Neural progenitor cell (in vitro differentiated cells): ENCODE measurements around the gene TRIO. TPM values are rescaled to one million over a fixed set of nuclear protein-coding genes. Genes with fewer than 3 reads are reported as not detected.
A peak's percentile ranks its signal among the peaks of the same experiment; 100 is the strongest.

Source experiments
- DNase-seq: peaks from one replicate; pipeline ENCODE4 v3.0.0-alpha.2; 2016; ENCODE audit warnings: low spot score
- H2AFZ ChIP-seq: fragments of 200-600 bp; sonication (generic); replicated peaks from 2 replicates; pipeline ENCODE4 v1.6.1; 2016; ENCODE audit warnings: antibody characterized with exemption
- H3F3A ChIP-seq: fragments of 200-600 bp; sonication (generic); 2 replicates; pipeline ENCODE4 v1.6.1; 2016; ENCODE audit warnings: antibody characterized with exemption, low read depth
- H3K27ac ChIP-seq: fragments of 200-600 bp; sonication (generic); 2 replicates; pipeline ENCODE4 v1.5.1; 2016; ENCODE audit warnings: mild to moderate bottlenecking
- H3K27me3 ChIP-seq: fragments of 200-600 bp; sonication (generic); 2 replicates; pipeline ENCODE4 v1.6.1; 2016; ENCODE audit warnings: mild to moderate bottlenecking, moderate library complexity
- H3K36me3 ChIP-seq: fragments of 200-600 bp; sonication (generic); 2 replicates; pipeline ENCODE4 v1.5.1; 2016
- H3K4me1 ChIP-seq: fragments of 200-600 bp; sonication (generic); 2 replicates; pipeline ENCODE4 v1.6.1; 2016; ENCODE audit warnings: mixed run types
- H3K4me2 ChIP-seq: fragments of 200-600 bp; sonication (generic); 2 replicates; pipeline ENCODE4 v1.6.1; 2016
- H3K4me3 ChIP-seq: fragments of 200-600 bp; sonication (generic); 2 replicates; pipeline ENCODE4 v1.5.1; 2016
- H3K79me2 ChIP-seq: fragments of 200-600 bp; sonication (generic); 2 replicates; pipeline ENCODE4 v1.6.1; 2016; ENCODE audit warnings: low read depth
- H3K9ac ChIP-seq: fragments of 200-600 bp; sonication (generic); 2 replicates; pipeline ENCODE4 v1.6.1; 2016
- H3K9me3 ChIP-seq: fragments of 200-600 bp; sonication (generic); 2 replicates; pipeline ENCODE4 v1.5.1; 2016; ENCODE audit warnings: low read depth
- H4K20me1 ChIP-seq: fragments of 200-600 bp; sonication (generic); 2 replicates; pipeline ENCODE4 v1.6.1; 2016; ENCODE audit warnings: low read depth
- H3K27ac Mint-ChIP-seq: 3 replicates; pipeline ENCODE4 v1.8.0; 2021; ENCODE audit warnings: mixed read lengths
- H3K27me3 Mint-ChIP-seq: 2 replicates; pipeline ENCODE4 v1.8.0; 2022; ENCODE audit warnings: low read depth, mild to moderate bottlenecking, inconsistent platforms, moderate library complexity, mixed read lengths; ENCODE audit not compliant: insufficient read depth
- H3K36me3 Mint-ChIP-seq: 3 replicates; pipeline ENCODE4 v1.8.0; 2021; ENCODE audit warnings: mixed read lengths
- H3K4me1 Mint-ChIP-seq: 3 replicates; pipeline ENCODE4 v1.8.0; 2021; ENCODE audit warnings: mixed read lengths
- H3K4me3 Mint-ChIP-seq: 3 replicates; pipeline ENCODE4 v1.8.0; 2021; ENCODE audit warnings: mild to moderate bottlenecking, moderate library complexity, mixed read lengths
- H3K9me3 Mint-ChIP-seq: 3 replicates; pipeline ENCODE4 v1.8.0; 2020; ENCODE audit warnings: mixed read lengths
- CTCF ChIP-seq: fragments of 200-600 bp; sonication (generic); IDR thresholded peaks from 2 replicates; pipeline ENCODE4 v1.5.1; 2017; ENCODE audit warnings: antibody characterized with exemption, mild to moderate bottlenecking
- EZH2 ChIP-seq: fragments of 200-600 bp; sonication (generic); IDR thresholded peaks from 2 replicates; pipeline ENCODE4 v1.6.1; 2017; ENCODE audit warnings: antibody characterized with exemption, mild to moderate bottlenecking, moderate library complexity
- EZH2phosphoT487 ChIP-seq: fragments of 200-600 bp; sonication (generic); IDR thresholded peaks from 2 replicates; pipeline ENCODE4 v1.6.1; 2017; ENCODE audit warnings: antibody characterized with exemption
- total RNA-seq: library from RNA; depleted of rRNA; stranded (reverse); fragments of >200 nt; gene quantifications from 2 replicates; pipeline ENCODE4 v1.2.3, GENCODE V29; 2015; ENCODE audit warnings: low replicate concordance

Gene TRIO
- total RNA-seq, 1 donor from 2014 or later, result 84.7 TPM

GRCh38 chr5:14164164-14165163, 21.3 kb downstream of the TRIO start:
- no peak overlapping the region for H3K27ac Mint-ChIP-seq
- peaks cover 59% of the 10 kb centered on the region for H4K20me1 ChIP-seq
- peaks cover 16% of the 10 kb centered on the region for H3K4me1 Mint-ChIP-seq

GRCh38 chr5:14165375-14166106, 22.4 kb downstream of the TRIO start:
- peaks cover 59% of the 10 kb centered on the region for H4K20me1 ChIP-seq
- H3K36me3 ChIP-seq, result no peaks in the 10 kb centered on the region
- peaks cover 100% of the 10 kb centered on the region for H3K79me2 ChIP-seq
- Mint-ChIP-seq H3K27ac (peak overlapping the region; percentile 69), H3K4me1 (peaks cover 8% of the 10 kb centered on the region), H3K27me3 (no peaks in the 10 kb centered on the region), H3K36me3 (peaks cover 51% of the 10 kb centered on the region), H3K4me3 (no peak overlapping the region), H3K9me3 (peaks cover 67% of the 10 kb centered on the region)
- DNase-seq, result no peak
- H3K4me2 ChIP-seq, result no peak overlapping the region
- no peak overlapping the region for H3K4me3 ChIP-seq
- no peak for TF ChIP-seq EZH2
- no peak for TF ChIP-seq CTCF
- no peak for TF ChIP-seq EZH2phosphoT487
- H3K4me1 ChIP-seq, result peaks cover 11% of the 10 kb centered on the region
- no peak overlapping the region for H3K9ac ChIP-seq
- no peaks in the 10 kb centered on the region for H3K27me3 ChIP-seq
- H3K9me3 ChIP-seq, result no peaks in the 10 kb centered on the region
- H2AFZ ChIP-seq, result no peak overlapping the region
- no peak overlapping the region for H3K27ac ChIP-seq
- no peaks in the 10 kb centered on the region for H3F3A ChIP-seq

More at GRCh38 chr5:14164164-14165163, 21.3 kb downstream of the TRIO start:
- H3K4me3 ChIP-seq, result no peak overlapping the region
- no peak for TF ChIP-seq EZH2phosphoT487
- TF ChIP-seq EZH2, result no peak
- TF ChIP-seq CTCF, result no peak
- peaks cover 100% of the 10 kb centered on the region for H3K79me2 ChIP-seq
- H3K36me3 ChIP-seq, result no peaks in the 10 kb centered on the region
- no peak overlapping the region for H2AFZ ChIP-seq
- no peaks in the 10 kb centered on the region for H3K27me3 ChIP-seq
- peaks cover 7% of the 10 kb centered on the region for H3K4me1 ChIP-seq
- Mint-ChIP-seq H3K4me3 (no peak overlapping the region), H3K9me3 (peaks cover 77% of the 10 kb centered on the region), H3K36me3 (peaks cover 59% of the 10 kb centered on the region), H3K27me3 (no peaks in the 10 kb centered on the region)
- DNase-seq, result no peak
- H3K27ac ChIP-seq, result no peak overlapping the region
- H3K9me3 ChIP-seq, result no peaks in the 10 kb centered on the region
- no peak overlapping the region for H3K9ac ChIP-seq
- no peaks in the 10 kb centered on the region for H3F3A ChIP-seq
- no peak overlapping the region for H3K4me2 ChIP-seq

GRCh38 chr5:14166437-14166836, 23.3 kb downstream of the TRIO start:
- no peak overlapping the region for H3K27ac ChIP-seq
- Mint-ChIP-seq H3K4me3 (no peak overlapping the region), H3K36me3 (peaks cover 45% of the 10 kb centered on the region)

More at GRCh38 chr5:14166437-14166836, 23.3 kb downstream of the TRIO start:
- Histone ChIP-seq H4K20me1 (peaks cover 63% of the 10 kb centered on the region), H3K9me3 (no peaks in the 10 kb centered on the region), H3F3A (no peaks in the 10 kb centered on the region), H3K36me3 (no peaks in the 10 kb centered on the region), H3K4me1 (peaks cover 18% of the 10 kb centered on the region), H3K27me3 (no peaks in the 10 kb centered on the region), H3K4me2 (no peak overlapping the region), H2AFZ (no peak overlapping the region), H3K79me2 (peaks cover 100% of the 10 kb centered on the region), H3K9ac (no peak overlapping the region), H3K4me3 (no peak overlapping the region)
- H3K27me3 Mint-ChIP-seq, result no peaks in the 10 kb centered on the region
- peaks cover 59% of the 10 kb centered on the region for H3K9me3 Mint-ChIP-seq
- TF ChIP-seq EZH2 (no peak), CTCF (no peak), EZH2phosphoT487 (no peak)
- H3K4me1 Mint-ChIP-seq, result peaks cover 7% of the 10 kb centered on the region
- no peak for DNase-seq
- H3K27ac Mint-ChIP-seq, result no peak overlapping the region
